Lung (tissue), 12 donors: ENCODE results near the gene PXYLP1. TPM values are rescaled to one million over a fixed set of nuclear protein-coding genes. Genes with fewer than 3 reads are reported as not detected.
A peak's percentile ranks its signal among the peaks of the same experiment; 100 is the strongest.
"Not testable (repeated sequence)": the region's sequence is repeated elsewhere in the genome, so short reads cannot be mapped to it uniquely, and the experiment has no call there.

Source experiments
- ATAC-seq: fragments of 200-7000 bp; cut with Tn5 transposase; one replicate; pipeline ENCODE4 v1.9.1; 2020; ENCODE audit warnings: moderate number of reproducible peaks; ENCODE audit not compliant: insufficient read depth, low FRiP score
- DNase-seq, 3 donors: peaks; one replicate each; pipeline ENCODE4 v3.0.0-alpha.2; 2013 to 2017
- H3K27ac ChIP-seq, 2 donors: one replicate each; pipeline ENCODE4 v1.5.1; 2013; ENCODE audit warnings: mild to moderate bottlenecking in 2 of 2, moderate library complexity in 2 of 2, control low read depth in 1 of 2, inconsistent platforms in 1 of 2, low read depth in 1 of 2, low read length in 1 of 2
- H3K27me3 ChIP-seq, 3 donors: one replicate each; pipeline ENCODE4 v1.5.1; 2013; ENCODE audit warnings: low read length in 2 of 3; ENCODE audit not compliant: control insufficient read depth in 3 of 3, insufficient read depth in 3 of 3
- H3K36me3 ChIP-seq, 4 donors: one replicate each; pipeline ENCODE4 v1.5.1; 2013; ENCODE audit warnings: low read length in 4 of 4, mild to moderate bottlenecking in 1 of 4, moderate library complexity in 1 of 4; ENCODE audit not compliant: control insufficient read depth in 4 of 4, insufficient read depth in 4 of 4
- H3K4me1 ChIP-seq, 5 donors: one replicate each; pipeline ENCODE4 v1.5.1; 2013; ENCODE audit warnings: low read length in 5 of 5, mild to moderate bottlenecking in 2 of 5, moderate library complexity in 1 of 5; ENCODE audit not compliant: control insufficient read depth in 5 of 5, insufficient read depth in 5 of 5
- H3K4me3 ChIP-seq: one replicate; pipeline ENCODE4 v1.5.1; 2013; ENCODE audit warnings: mild to moderate bottlenecking, control low read depth, moderate library complexity
- H3K9ac ChIP-seq, 2 donors: one replicate each; pipeline ENCODE4 v1.5.1; 2013; ENCODE audit warnings: low read length in 2 of 2, control low read depth in 1 of 2; ENCODE audit not compliant: insufficient read depth in 1 of 2
- H3K9me3 ChIP-seq, 4 donors: one replicate each; pipeline ENCODE4 v1.5.1; 2013; ENCODE audit warnings: low read length in 3 of 4, mild to moderate bottlenecking in 1 of 4, moderate library complexity in 1 of 4; ENCODE audit not compliant: control insufficient read depth in 4 of 4, insufficient read depth in 3 of 4
- CTCF ChIP-seq: IDR thresholded peaks from 2 replicates; pipeline ENCODE4 v1.5.1; 2012; ENCODE audit warnings: mild to moderate bottlenecking; ENCODE audit errors: control extremely low read depth, extremely low read depth
- WGBS, 2 donors: extraction: QIAGEN DNeasy Blood & Tissue Kit; methylation state at CpG; one replicate each; pipeline ENCODE4 v1.1.7; 2013; 5-methylcytosine and 5-hydroxymethylcytosine counted together
- polyA plus RNA-seq, 2 donors: library from polyadenylated mRNA; stranded (reverse); fragments of 200-250 nt; gene quantifications; one replicate each; pipeline ENCODE4 v1.2.1, GENCODE V29; 2013
- total RNA-seq, 2 donors: library from RNA; depleted of rRNA in 1 of 2; stranded (reverse); fragments of >200 nt in 1 of 2; gene quantifications; one replicate each; pipeline ENCODE4 v1.2.1, GENCODE V29; 2014 to 2021
- donor health status: control.
- donor health status: control.
- donor health status: Bipolar disorder and iron deficiency.
- donor health status: healthy.
- donor health status: DM: yes; HTN: yes; CAD: no.

PXYLP1 gene
- total and polyA plus RNA-seq, 4 donors, result 6.3 to 17.8 (median 7.4) TPM

DNA sequence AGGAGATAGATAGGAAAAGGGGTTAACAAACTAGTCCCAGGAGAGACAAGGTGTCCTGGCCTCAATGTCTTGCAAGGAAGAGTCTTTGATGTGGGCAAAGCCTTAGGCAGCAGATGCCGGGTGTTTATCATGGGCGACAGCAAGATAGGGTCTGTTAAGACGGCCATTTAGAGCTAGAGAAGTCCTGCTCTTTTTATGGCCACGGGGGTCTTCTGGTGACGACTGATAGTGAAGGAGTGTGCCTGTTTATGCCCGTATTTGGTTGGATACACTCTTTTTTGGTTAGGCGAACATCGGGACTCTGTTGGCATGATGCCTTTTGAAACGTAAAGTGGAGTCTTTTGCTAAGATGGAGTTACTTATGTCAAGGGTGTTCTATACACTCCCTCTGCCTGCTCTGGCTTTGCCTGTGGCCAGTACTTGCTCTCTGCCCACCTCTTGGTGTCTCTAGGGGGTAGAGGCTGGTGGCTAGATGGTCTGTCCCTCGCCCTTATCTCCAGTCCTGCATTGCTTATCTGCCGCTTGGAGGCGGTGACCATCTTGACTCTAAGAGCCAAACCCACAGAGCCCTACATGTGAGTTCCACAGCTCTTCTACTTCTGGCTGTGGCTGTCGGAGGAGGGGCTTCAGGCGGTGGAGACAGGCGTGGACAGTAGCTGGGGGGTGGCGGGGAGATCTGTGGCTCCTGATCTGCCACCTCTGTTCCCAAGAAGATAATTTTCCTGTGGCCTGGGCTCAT is 80.9 kb downstream of the PXYLP1 start:
- Histone ChIP-seq H3K9ac (peak overlapping the region in 1 of 2 donors; percentile 78), H3K27ac (peak overlapping the region in 1 of 2 donors; percentile 89), H3K4me3 (peak overlapping the region; percentile 58), H3K36me3 (no peaks in the 10 kb centered on the region), H3K9me3 (no peaks in the 10 kb centered on the region), H3K4me1 (peaks cover 0 to 11% (median 5%) of the 10 kb centered on the region in 5 donors), H3K27me3 (no peaks in the 10 kb centered on the region)
- ATAC-seq (no peak), DNase-seq (no peak)
- 90 to 93% methylated on average over 16 of the region's 16 CpGs for WGBS, 2 donors
- TF ChIP-seq CTCF, result no peak

DNA sequence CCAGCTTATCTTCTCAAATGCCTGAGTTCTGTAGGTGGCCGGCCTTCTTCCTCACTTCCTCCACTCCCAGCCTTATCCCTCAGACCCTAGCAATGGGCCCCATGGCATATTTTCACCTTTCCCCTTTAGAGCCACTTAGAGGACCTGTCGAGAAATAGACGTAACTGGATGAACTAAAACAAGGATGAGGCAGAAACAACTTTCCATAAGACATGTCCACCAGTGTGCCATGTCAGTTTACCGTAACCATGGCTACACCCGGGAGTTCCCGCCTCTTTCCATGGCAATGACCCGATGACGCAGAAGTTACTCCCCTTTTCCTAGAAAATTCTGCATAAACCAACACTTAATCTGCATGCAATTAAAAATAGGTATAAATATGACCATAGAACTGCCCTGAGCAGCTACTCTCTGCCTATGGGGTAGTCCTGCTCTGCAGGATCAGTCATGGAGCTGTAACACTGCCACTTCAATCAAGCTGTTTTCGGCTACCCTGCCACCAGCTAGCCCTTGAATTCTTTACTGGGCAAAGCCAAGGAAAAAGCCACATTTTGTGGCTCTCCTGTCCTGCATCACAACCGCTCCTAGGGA is 81.6 kb downstream of the PXYLP1 start:
- no peak for TF ChIP-seq CTCF
- Histone ChIP-seq H3K27me3 (no peaks in the 10 kb centered on the region), H3K9ac (no peak overlapping the region), H3K4me3 (no peak overlapping the region), H3K27ac (no peak overlapping the region), H3K4me1 (peaks cover 0 to 11% (median 5%) of the 10 kb centered on the region in 5 donors), H3K9me3 (no peaks in the 10 kb centered on the region), H3K36me3 (no peaks in the 10 kb centered on the region)
- ATAC-seq (no peak), DNase-seq (no peak)
- WGBS, 2 donors, result 97% methylated on average over 10 of the region's 10 CpGs

- H3K9me3 ChIP-seq, H3K4me3 ChIP-seq, H3K27me3 ChIP-seq, H3K9ac ChIP-seq, ATAC-seq, DNase-seq, H3K36me3 ChIP-seq, H3K27ac ChIP-seq: not testable (repeated sequence)
- 92 to 98% methylated on average over 4 of the region's 4 CpGs for WGBS, 2 donors
- peaks cover 0 to 11% (median 5%) of the 10 kb centered on the region in 5 donors for H3K4me1 ChIP-seq
These were observed 82.8 kb downstream of the PXYLP1 start for GRCh38 chr3:141314415-141314814.

DNA sequence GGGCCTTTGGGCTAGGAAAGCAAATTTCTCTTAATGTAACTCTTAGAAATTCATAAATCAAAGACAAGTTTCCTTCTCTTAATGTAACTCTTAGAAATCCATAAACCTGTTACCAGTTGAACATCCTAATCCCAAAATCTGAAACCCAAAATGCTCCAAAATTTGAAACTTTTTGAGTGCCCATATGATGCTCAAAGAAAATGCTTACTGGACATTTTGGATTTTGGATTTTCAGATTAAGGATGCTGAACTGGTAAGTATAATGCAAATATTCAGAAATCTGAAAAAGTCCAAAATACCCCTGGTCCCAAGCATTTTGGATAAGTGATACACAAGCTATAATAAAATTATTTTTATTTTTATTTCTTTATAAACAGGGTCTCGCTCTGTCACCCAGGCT is 85.2 kb downstream of the PXYLP1 start:
- Histone ChIP-seq H3K27ac (no peak overlapping the region), H3K27me3 (no peaks in the 10 kb centered on the region), H3K36me3 (no peaks in the 10 kb centered on the region), H3K9me3 (no peaks in the 10 kb centered on the region), H3K4me3 (no peak overlapping the region), H3K9ac (no peak overlapping the region), H3K4me1 (peaks cover 0 to 8% (median 5%) of the 10 kb centered on the region in 5 donors)
- WGBS, 2 donors, result 97 to 98% methylated on average over 1 of the region's 1 CpG
- no peak for ATAC-seq
- DNase-seq, result no peak
- no peak for TF ChIP-seq CTCF
